ENCODE results near the gene MED17. TPM values are rescaled to one million over a fixed set of nuclear protein-coding genes. Genes with fewer than 3 reads are reported as not detected.

MED17 gene
- polyA plus RNA-seq, 1 experiment: 23.1 TPM

GRCh38 chr11:93746101-93746500 is 38.0 kb upstream of the MED17 start:
- TF ChIP-seq CTCF (IDR thresholded peaks at IDR 0.05; ENCODE audit: low read depth, low read length): no peak
- no peak overlapping the region for H3K4me3 ChIP-seq (ENCODE audit: low read depth, low read length)
- CTCF ChIA-PET: no interaction called here
- POLR2A ChIA-PET: no interaction called here
- no peaks in the 10 kb centered on the region; the same call in 1 of the 2 replicates for H3K9me3 ChIP-seq (ENCODE audit: control insufficient read depth, insufficient read depth, low read length)
- no peak for DNase-seq (ENCODE audit: low read depth, low spot score)
- no peak overlapping the region for H3K27ac ChIP-seq (ENCODE audit: low read depth, low read length)
- no peaks in the 10 kb centered on the region for H3K27me3 ChIP-seq (ENCODE audit: control insufficient read depth, insufficient read depth, low read length)

GRCh38 chr11:93747122-93747521 is 37.0 kb upstream of the MED17 start:
- H3K4me3 ChIP-seq (ENCODE audit: low read depth, low read length): no peak overlapping the region
- CTCF ChIA-PET: no interaction called here
- no peak overlapping the region for H3K27ac ChIP-seq (ENCODE audit: low read depth, low read length)
- H3K9me3 ChIP-seq (ENCODE audit: control insufficient read depth, insufficient read depth, low read length): no peaks in the 10 kb centered on the region
- TF ChIP-seq CTCF (IDR thresholded peaks at IDR 0.05; ENCODE audit: low read depth, low read length): no peak
- H3K27me3 ChIP-seq (ENCODE audit: control insufficient read depth, insufficient read depth, low read length): no peaks in the 10 kb centered on the region
- POLR2A ChIA-PET: no interaction called here
- DNase-seq (ENCODE audit: low read depth, low spot score): no peak

- Histone ChIP-seq H3K4me3 (ENCODE audit: low read depth, low read length) (no peak overlapping the region), H3K27me3 (ENCODE audit: control insufficient read depth, insufficient read depth, low read length) (no peaks in the 10 kb centered on the region), H3K27ac (ENCODE audit: low read depth, low read length) (no peak overlapping the region), H3K9me3 (ENCODE audit: control insufficient read depth, insufficient read depth, low read length) (no peaks in the 10 kb centered on the region)
- ChIA-PET POLR2A (interaction anchor here (1.2 kb wide), 1 partner anchor 9 kb away, joined by 3 read pairs; the partner anchor contains the start of genes C11orf54 and TAF1D), CTCF (no interaction called here)
- no peak for DNase-seq (ENCODE audit: low read depth, low spot score)
- TF ChIP-seq CTCF (IDR thresholded peaks at IDR 0.05; ENCODE audit: low read depth, low read length): no peak
Observed at GRCh38 chr11:93751001-93751400, 33.1 kb upstream of the MED17 start.

GRCh38 chr11:93753241-93753640 is 30.8 kb upstream of the MED17 start:
- no peak for DNase-seq (ENCODE audit: low read depth, low spot score)
- CTCF ChIA-PET: no interaction called here
- no peaks in the 10 kb centered on the region for H3K27me3 ChIP-seq (ENCODE audit: control insufficient read depth, insufficient read depth, low read length)
- peaks cover 3% of the 10 kb centered on the region; the same call in 1 of the 2 replicates for H3K9me3 ChIP-seq (ENCODE audit: control insufficient read depth, insufficient read depth, low read length)
- no peak overlapping the region for H3K4me3 ChIP-seq (ENCODE audit: low read depth, low read length)
- TF ChIP-seq CTCF (IDR thresholded peaks at IDR 0.05; ENCODE audit: low read depth, low read length): no peak
- no peak overlapping the region for H3K27ac ChIP-seq (ENCODE audit: low read depth, low read length)
- POLR2A ChIA-PET: no interaction called here

GRCh38 chr11:93756748-93757147 is 27.3 kb upstream of the MED17 start:
- no peak for TF ChIP-seq CTCF (IDR thresholded peaks at IDR 0.05; ENCODE audit: low read depth, low read length)
- Histone ChIP-seq H3K4me3 (ENCODE audit: low read depth, low read length) (no peak overlapping the region), H3K9me3 (ENCODE audit: control insufficient read depth, insufficient read depth, low read length) (peaks cover 7% of the 10 kb centered on the region; the same call in 1 of the 2 replicates), H3K27me3 (ENCODE audit: control insufficient read depth, insufficient read depth, low read length) (no peaks in the 10 kb centered on the region), H3K27ac (ENCODE audit: low read depth, low read length) (no peak overlapping the region)
- CTCF ChIA-PET: no interaction called here
- POLR2A ChIA-PET: no interaction called here
- no peak for DNase-seq (ENCODE audit: low read depth, low spot score)
